Prostate gland (tissue), 2 donors: ENCODE measurements around the gene RARS2. TPM values are rescaled to one million over a fixed set of nuclear protein-coding genes. Genes with fewer than 3 reads are reported as not detected.

Source experiments
- DNase-seq: peaks from one replicate; pipeline ENCODE4 v3.0.0-alpha.2; 2019; ENCODE audit warnings: low spot score
- H3K27ac ChIP-seq, 2 donors: fragments of 200-600 bp; sonication (generic); 2 replicates each; pipeline ENCODE4 v1.5.1; 2017 to 2019
- H3K27me3 ChIP-seq: fragments of 200-600 bp; sonication (generic); replicated peaks from 2 replicates; pipeline ENCODE4 v1.5.1; 2019; ENCODE audit not compliant: insufficient read depth
- H3K36me3 ChIP-seq, 2 donors: fragments of 200-600 bp; sonication (generic); 1 replicate in 1 of 2; 2 replicates in 1 of 2; pipeline versions ENCODE4 v1.5.1 to v1.8.1; 2017 to 2019
- H3K4me1 ChIP-seq: fragments of 200-600 bp; sonication (generic); replicated peaks from 2 replicates; pipeline ENCODE4 v1.5.1; 2019
- H3K4me3 ChIP-seq, 2 donors: fragments of 200-600 bp; sonication (generic); 2 replicates each; pipeline ENCODE4 v1.5.1; 2017 to 2019
- H3K9me3 ChIP-seq: fragments of 200-600 bp; sonication (generic); 2 replicates; pipeline ENCODE4 v1.5.1; 2017
- CTCF ChIP-seq, 4 experiments: fragments of 200-600 bp in 2 of 4; fragments of 450-650 bp in 2 of 4; sonication (generic) in 2 of 4; IDR thresholded peaks; 1 replicate in 3 of 4; 2 replicates in 1 of 4; pipeline ENCODE4 v1.5.1; 2016 to 2019; ENCODE audit warnings: antibody characterized with exemption in 4 of 4, mild to moderate bottlenecking in 2 of 4, moderate library complexity in 2 of 4
- POLR2A ChIP-seq: fragments of 450-650 bp; IDR thresholded peaks from one replicate; pipeline ENCODE4 v1.6.1; 2016; ENCODE audit warnings: antibody characterized with exemption, mild to moderate bottlenecking
- POLR2AphosphoS5 ChIP-seq: sonication (generic); formaldehyde crosslinking; IDR thresholded peaks from one replicate; pipeline ENCODE4 v1.6.1; 2017; ENCODE audit warnings: antibody characterized with exemption
- WGBS: methylation state at CpG from one replicate; pipeline ENCODE4 v1.1.5; 2018; 5-methylcytosine and 5-hydroxymethylcytosine counted together
- intact Hi-C: fragments of 100-400 bp; cut with DNase I; formaldehyde crosslinking; loops from one replicate; pipeline ENCODE4 v1.14.2; 2022
- total RNA-seq, 2 donors: library from RNA; depleted of rRNA; stranded (reverse); fragments of >200 nt; gene quantifications; one replicate each; pipeline ENCODE4 v1.1.0, GENCODE V29; 2016

The RARS2 gene
- total RNA-seq, 2 donors from 2014 or later = 27.4 to 29.5 TPM

GRCh38 chr6:87544474-87544735 is 45.4 kb downstream of the RARS2 start:
- Histone ChIP-seq H3K36me3 (no peaks in the 10 kb centered on the region), H3K27ac (no peak overlapping the region), H3K4me3 (no peak overlapping the region), H3K4me1 (no peaks in the 10 kb centered on the region), H3K27me3 (no peaks in the 10 kb centered on the region), H3K9me3 (no peaks in the 10 kb centered on the region)
- no peak for DNase-seq
- 86% methylated on average over 1 of the region's 1 CpG for WGBS
- intact Hi-C loops = no loop called here
- TF ChIP-seq POLR2AphosphoS5 = no peak
- TF ChIP-seq POLR2A = no peak

GRCh38 chr6:87543696-87544473 is 45.9 kb downstream of the RARS2 start:
- intact Hi-C loops = no loop called here
- H3K27ac ChIP-seq = no peak overlapping the region
- no peak for DNase-seq
- no peaks in the 10 kb centered on the region for H3K27me3 ChIP-seq
- TF ChIP-seq POLR2AphosphoS5 (no peak), POLR2A (no peak), CTCF (IDR thresholded peaks at IDR 0.05) (no peak)
- no peaks in the 10 kb centered on the region for H3K9me3 ChIP-seq
- H3K4me3 ChIP-seq = no peak overlapping the region
- WGBS = 95% methylated on average over 4 of the region's 4 CpGs
- H3K4me1 ChIP-seq = no peaks in the 10 kb centered on the region
- no peaks in the 10 kb centered on the region for H3K36me3 ChIP-seq

GRCh38 chr6:87541744-87542143 is 48.0 kb downstream of the RARS2 start:
- WGBS = 80% methylated on average over 2 of the region's 2 CpGs
- Histone ChIP-seq H3K4me3 (no peak overlapping the region), H3K4me1 (no peaks in the 10 kb centered on the region), H3K36me3 (no peaks in the 10 kb centered on the region), H3K27me3 (no peaks in the 10 kb centered on the region), H3K9me3 (no peaks in the 10 kb centered on the region), H3K27ac (no peak overlapping the region)
- DNase-seq = no peak
- intact Hi-C loops = no loop called here
- TF ChIP-seq POLR2A = no peak
- TF ChIP-seq POLR2AphosphoS5 = no peak
- no peak for TF ChIP-seq CTCF (IDR thresholded peaks at IDR 0.05)

- WGBS = 98% methylated on average over 1 of the region's 1 CpG
- Histone ChIP-seq H3K4me3 (no peak overlapping the region), H3K9me3 (no peaks in the 10 kb centered on the region), H3K4me1 (no peaks in the 10 kb centered on the region), H3K36me3 (no peaks in the 10 kb centered on the region), H3K27ac (no peak overlapping the region), H3K27me3 (no peaks in the 10 kb centered on the region)
- intact Hi-C loops = no loop called here
- DNase-seq = no peak
- TF ChIP-seq POLR2A = no peak
- TF ChIP-seq CTCF (IDR thresholded peaks at IDR 0.05) = no peak
- no peak for TF ChIP-seq POLR2AphosphoS5
These were observed 48.7 kb downstream of the RARS2 start for GRCh38 chr6:87541041-87541440.

- no peaks in the 10 kb centered on the region for H3K4me1 ChIP-seq
- whole genome bisulfite sequencing = 65% methylated on average over 4 of the region's 4 CpGs
- DNase-seq = no peak
- no peaks in the 10 kb centered on the region for H3K27me3 ChIP-seq
- no peaks in the 10 kb centered on the region for H3K36me3 ChIP-seq
- H3K27ac ChIP-seq = no peak overlapping the region
- no peak overlapping the region for H3K4me3 ChIP-seq
- no peaks in the 10 kb centered on the region for H3K9me3 ChIP-seq
- no peak for TF ChIP-seq POLR2AphosphoS5
- no peak for TF ChIP-seq POLR2A
- TF ChIP-seq CTCF (IDR thresholded peaks at IDR 0.05) = no peak
- intact Hi-C loops = no loop called here
These were observed 49.2 kb downstream of the RARS2 start for GRCh38 chr6:87540539-87540938.
